SK-N-SH treated with all-trans-retinoic acid at 6 μM for 48 hours (cell line): ENCODE measurements around the gene RECQL5.

Experiments
- ARNTL ChIP-seq: fragments of 450-650 bp; formaldehyde crosslinking; IDR thresholded peaks from 2 replicates; pipeline ENCODE4 v1.5.0; 2020; ENCODE audit warnings: low read depth, mild to moderate bottlenecking, moderate library complexity, borderline replicate concordance
- BACH2 ChIP-seq: fragments of 250-450 bp; sonication (Bioruptor Pico); IDR thresholded peaks from 2 replicates; pipeline ENCODE4 v1.9.0; 2021; ENCODE audit warnings: mild to moderate bottlenecking, borderline replicate concordance
- GLIS3 ChIP-seq: fragments of 250-450 bp; sonication (Bioruptor Pico); IDR thresholded peaks from 2 replicates; pipeline ENCODE4 v1.5.0; 2020; ENCODE audit warnings: mild to moderate bottlenecking, moderate library complexity
- ISL1 ChIP-seq: fragments of 250-450 bp; sonication (Bioruptor Pico); IDR thresholded peaks from 2 replicates; pipeline ENCODE4 v2.1.2; 2022; ENCODE audit warnings: mild to moderate bottlenecking, moderate library complexity
- SNAI2 ChIP-seq: fragments of 250-450 bp; sonication (Bioruptor Pico); IDR thresholded peaks from 2 replicates; pipeline ENCODE4 v1.5.0; 2020; ENCODE audit warnings: mild to moderate bottlenecking, moderate library complexity
- TCF4 ChIP-seq: fragments of 250-450 bp; sonication (Bioruptor Pico); IDR thresholded peaks from 2 replicates; pipeline ENCODE4 v1.8.0; 2021; ENCODE audit warnings: mild to moderate bottlenecking, moderate library complexity, borderline replicate concordance
- ZC3H10 ChIP-seq: fragments of 250-450 bp; sonication (Bioruptor Pico); IDR thresholded peaks from 2 replicates; pipeline ENCODE4 v1.5.1; 2021; ENCODE audit warnings: mild to moderate bottlenecking, moderate library complexity
- ZFP30 ChIP-seq: fragments of 450-650 bp; formaldehyde crosslinking; IDR thresholded peaks from 2 replicates; pipeline ENCODE4 v1.5.0; 2022; ENCODE audit warnings: mild to moderate bottlenecking, moderate library complexity
- ZNF70 ChIP-seq: fragments of 450-650 bp; formaldehyde crosslinking; IDR thresholded peaks from 2 replicates; pipeline ENCODE4 v1.5.0; 2020; ENCODE audit warnings: mild to moderate bottlenecking, moderate library complexity
- ZNF8 ChIP-seq: fragments of 450-650 bp; formaldehyde crosslinking; IDR thresholded peaks from 2 replicates; pipeline ENCODE4 v1.5.0; 2020; ENCODE audit warnings: mild to moderate bottlenecking, moderate library complexity
- TF ChIP-seq, protein P1 (sequence below): fragments of 250-450 bp; sonication (Bioruptor Pico); IDR thresholded peaks from 2 replicates; pipeline ENCODE4 v1.8.0; 2020; ENCODE audit warnings: mild to moderate bottlenecking, moderate library complexity, borderline replicate concordance
- TF ChIP-seq, protein P2 (sequence below): fragments of 250-450 bp; sonication (Bioruptor Pico); IDR thresholded peaks from 2 replicates; pipeline ENCODE4 v1.5.1; 2020; ENCODE audit warnings: low read depth, mild to moderate bottlenecking, moderate library complexity
- TF ChIP-seq, protein P3 (sequence below): fragments of 250-450 bp; sonication (Bioruptor Pico); IDR thresholded peaks from 2 replicates; pipeline ENCODE4 v1.8.0; 2021; ENCODE audit warnings: low read depth, mild to moderate bottlenecking, moderate library complexity, borderline replicate concordance
- TF ChIP-seq, protein P4 (sequence below): fragments of 250-450 bp; sonication (Bioruptor Pico); IDR thresholded peaks from 2 replicates; pipeline ENCODE4 v1.5.1; 2021; ENCODE audit warnings: mild to moderate bottlenecking, moderate library complexity

DNA sequence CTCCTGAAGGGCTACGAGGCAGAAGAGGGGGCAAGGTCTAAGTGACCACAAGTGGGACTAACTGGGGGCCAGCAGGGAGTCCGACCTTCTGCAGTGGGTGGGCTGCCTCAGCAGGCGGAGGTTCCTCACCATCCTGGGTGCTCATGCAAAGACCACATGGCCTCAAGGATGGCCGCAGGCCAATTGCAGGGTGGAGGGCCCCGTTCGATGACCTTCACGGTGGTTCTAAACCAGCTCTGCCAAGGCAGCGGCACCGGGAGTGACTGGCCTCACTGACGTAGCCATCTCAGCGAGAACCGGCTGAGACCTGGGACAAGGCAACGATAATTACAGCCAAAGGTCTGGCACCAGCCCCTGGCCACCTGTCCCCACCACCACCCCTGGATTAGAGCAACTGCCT is 28.1 kb downstream of the RECQL5 start:
- TF ChIP-seq, protein P1, sequence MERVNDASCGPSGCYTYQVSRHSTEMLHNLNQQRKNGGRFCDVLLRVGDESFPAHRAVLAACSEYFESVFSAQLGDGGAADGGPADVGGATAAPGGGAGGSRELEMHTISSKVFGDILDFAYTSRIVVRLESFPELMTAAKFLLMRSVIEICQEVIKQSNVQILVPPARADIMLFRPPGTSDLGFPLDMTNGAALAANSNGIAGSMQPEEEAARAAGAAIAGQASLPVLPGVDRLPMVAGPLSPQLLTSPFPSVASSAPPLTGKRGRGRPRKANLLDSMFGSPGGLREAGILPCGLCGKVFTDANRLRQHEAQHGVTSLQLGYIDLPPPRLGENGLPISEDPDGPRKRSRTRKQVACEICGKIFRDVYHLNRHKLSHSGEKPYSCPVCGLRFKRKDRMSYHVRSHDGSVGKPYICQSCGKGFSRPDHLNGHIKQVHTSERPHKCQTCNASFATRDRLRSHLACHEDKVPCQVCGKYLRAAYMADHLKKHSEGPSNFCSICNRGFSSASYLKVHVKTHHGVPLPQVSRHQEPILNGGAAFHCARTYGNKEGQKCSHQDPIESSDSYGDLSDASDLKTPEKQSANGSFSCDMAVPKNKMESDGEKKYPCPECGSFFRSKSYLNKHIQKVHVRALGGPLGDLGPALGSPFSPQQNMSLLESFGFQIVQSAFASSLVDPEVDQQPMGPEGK (CRISPR knock-in tag) = no peak
- no peak for TF ChIP-seq ISL1 (CRISPR knock-in tag)
- TF ChIP-seq ZFP30 (CRISPR knock-in tag) = no peak
- TF ChIP-seq, protein P2, sequence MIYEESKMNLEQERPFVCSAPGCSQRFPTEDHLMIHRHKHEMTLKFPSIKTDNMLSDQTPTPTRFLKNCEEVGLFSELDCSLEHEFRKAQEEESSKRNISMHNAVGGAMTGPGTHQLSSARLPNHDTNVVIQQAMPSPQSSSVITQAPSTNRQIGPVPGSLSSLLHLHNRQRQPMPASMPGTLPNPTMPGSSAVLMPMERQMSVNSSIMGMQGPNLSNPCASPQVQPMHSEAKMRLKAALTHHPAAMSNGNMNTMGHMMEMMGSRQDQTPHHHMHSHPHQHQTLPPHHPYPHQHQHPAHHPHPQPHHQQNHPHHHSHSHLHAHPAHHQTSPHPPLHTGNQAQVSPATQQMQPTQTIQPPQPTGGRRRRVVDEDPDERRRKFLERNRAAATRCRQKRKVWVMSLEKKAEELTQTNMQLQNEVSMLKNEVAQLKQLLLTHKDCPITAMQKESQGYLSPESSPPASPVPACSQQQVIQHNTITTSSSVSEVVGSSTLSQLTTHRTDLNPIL (CRISPR knock-in tag) = no peak
- TF ChIP-seq ZNF8 = no peak
- no peak for TF ChIP-seq ARNTL (CRISPR knock-in tag)
- TF ChIP-seq GLIS3 (CRISPR knock-in tag) = no peak
- TF ChIP-seq, protein P3, sequence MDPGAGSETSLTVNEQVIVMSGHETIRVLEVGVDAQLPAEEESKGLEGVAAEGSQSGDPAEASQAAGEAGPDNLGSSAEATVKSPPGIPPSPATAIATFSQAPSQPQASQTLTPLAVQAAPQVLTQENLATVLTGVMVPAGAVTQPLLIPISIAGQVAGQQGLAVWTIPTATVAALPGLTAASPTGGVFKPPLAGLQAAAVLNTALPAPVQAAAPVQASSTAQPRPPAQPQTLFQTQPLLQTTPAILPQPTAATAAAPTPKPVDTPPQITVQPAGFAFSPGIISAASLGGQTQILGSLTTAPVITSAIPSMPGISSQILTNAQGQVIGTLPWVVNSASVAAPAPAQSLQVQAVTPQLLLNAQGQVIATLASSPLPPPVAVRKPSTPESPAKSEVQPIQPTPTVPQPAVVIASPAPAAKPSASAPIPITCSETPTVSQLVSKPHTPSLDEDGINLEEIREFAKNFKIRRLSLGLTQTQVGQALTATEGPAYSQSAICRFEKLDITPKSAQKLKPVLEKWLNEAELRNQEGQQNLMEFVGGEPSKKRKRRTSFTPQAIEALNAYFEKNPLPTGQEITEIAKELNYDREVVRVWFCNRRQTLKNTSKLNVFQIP (CRISPR knock-in tag) = no peak
- no peak for TF ChIP-seq BACH2 (CRISPR knock-in tag)
- TF ChIP-seq, protein P4, sequence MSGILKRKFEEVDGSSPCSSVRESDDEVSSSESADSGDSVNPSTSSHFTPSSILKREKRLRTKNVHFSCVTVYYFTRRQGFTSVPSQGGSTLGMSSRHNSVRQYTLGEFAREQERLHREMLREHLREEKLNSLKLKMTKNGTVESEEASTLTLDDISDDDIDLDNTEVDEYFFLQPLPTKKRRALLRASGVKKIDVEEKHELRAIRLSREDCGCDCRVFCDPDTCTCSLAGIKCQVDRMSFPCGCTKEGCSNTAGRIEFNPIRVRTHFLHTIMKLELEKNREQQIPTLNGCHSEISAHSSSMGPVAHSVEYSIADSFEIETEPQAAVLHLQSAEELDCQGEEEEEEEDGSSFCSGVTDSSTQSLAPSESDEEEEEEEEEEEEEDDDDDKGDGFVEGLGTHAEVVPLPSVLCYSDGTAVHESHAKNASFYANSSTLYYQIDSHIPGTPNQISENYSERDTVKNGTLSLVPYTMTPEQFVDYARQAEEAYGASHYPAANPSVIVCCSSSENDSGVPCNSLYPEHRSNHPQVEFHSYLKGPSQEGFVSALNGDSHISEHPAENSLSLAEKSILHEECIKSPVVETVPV = no peak
- TF ChIP-seq SNAI2 (CRISPR knock-in tag) = no peak
- TF ChIP-seq ZC3H10 = no peak
- TF ChIP-seq TCF4 (CRISPR knock-in tag) = no peak
- TF ChIP-seq ZNF70 (CRISPR knock-in tag) = no peak
